ENCODE data around the gene ATG2A. TPM values are rescaled to one million over a fixed set of nuclear protein-coding genes. Genes with fewer than 3 reads are reported as not detected.

ATG2A gene
- total RNA-seq, 1 experiment from 2014 or later: 28.6 TPM

GRCh38 chr11:64850979-64851567 is 65.9 kb downstream of the ATG2A start:
- intact Hi-C loops (cut with micrococcal nuclease; ENCODE audit: unreplicated experiment): no loop called here
- Histone ChIP-seq H3K9me3 (ENCODE audit: low read depth, low read length, poor library complexity, severe bottlenecking) (no peaks in the 10 kb centered on the region), H3K4me1 (ENCODE audit: insufficient read depth, low read length, poor library complexity, severe bottlenecking) (peaks cover 10% of the 10 kb centered on the region), H3K27ac (ENCODE audit: low read depth, low read length, poor library complexity, severe bottlenecking) (no peak overlapping the region), H3K27me3 (replicated peaks; ENCODE audit: insufficient read depth, low read depth, low read length, poor library complexity) (no peaks in the 10 kb centered on the region), H3K4me3 (ENCODE audit: low read depth, low read length, poor library complexity, severe bottlenecking) (no peak overlapping the region), H3K36me3 (ENCODE audit: insufficient read depth, low read length, poor library complexity, severe bottlenecking) (no peaks in the 10 kb centered on the region)
- no peak for TF ChIP-seq CTCF (conservative IDR thresholded peaks at IDR 0.05; ENCODE audit: low read depth, low read length)
- TF ChIP-seq EZH2 (IDR thresholded peaks at IDR 0.05; ENCODE audit: borderline replicate concordance, low read depth, low read length, poor library complexity, severe bottlenecking): no peak
- BruUV-seq (replicated peaks): no TSS peak
- DNase-seq (ENCODE audit: low spot score): no peak
- POLR2A ChIA-PET (ENCODE audit: low non-redundant PET): no interaction called here
- CTCF ChIA-PET: no interaction called here

- no peak overlapping the region for H3K4me3 ChIP-seq (ENCODE audit: low read depth, low read length, poor library complexity, severe bottlenecking)
- no peak for TF ChIP-seq CTCF (conservative IDR thresholded peaks at IDR 0.05; ENCODE audit: low read depth, low read length)
- peaks cover 2% of the 10 kb centered on the region for H3K4me1 ChIP-seq (ENCODE audit: insufficient read depth, low read length, poor library complexity, severe bottlenecking)
- BruUV-seq (replicated peaks): no TSS peak
- POLR2A ChIA-PET (ENCODE audit: low non-redundant PET): no interaction called here
- CTCF ChIA-PET: interaction anchor here (0.6 to 3.1 kb wide), 3 partner anchors 36 to 135 kb away, joined by 3 to 14 read pairs (median 5); no protein-coding TSS in a partner anchor
- no peak overlapping the region for H3K27ac ChIP-seq (ENCODE audit: low read depth, low read length, poor library complexity, severe bottlenecking)
- H3K27me3 ChIP-seq (replicated peaks; ENCODE audit: insufficient read depth, low read depth, low read length, poor library complexity): no peaks in the 10 kb centered on the region
- no peaks in the 10 kb centered on the region for H3K9me3 ChIP-seq (ENCODE audit: low read depth, low read length, poor library complexity, severe bottlenecking)
- DNase-seq (ENCODE audit: low spot score): no peak
- intact Hi-C loops (cut with micrococcal nuclease; ENCODE audit: unreplicated experiment): loop anchor here (5.0 to 10.0 kb wide), 4 partner anchors 268 to 483 kb away; partner anchors contain the start of genes CDC42EP2, DPF2 and ZNHIT2
- no peaks in the 10 kb centered on the region for H3K36me3 ChIP-seq (ENCODE audit: insufficient read depth, low read length, poor library complexity, severe bottlenecking)
Observed at GRCh38 chr11:64849598-64850356, 67.2 kb downstream of the ATG2A start.

GRCh38 chr11:64848826-64849597 is 68.0 kb downstream of the ATG2A start:
- Histone ChIP-seq H3K36me3 (ENCODE audit: insufficient read depth, low read length, poor library complexity, severe bottlenecking) (no peaks in the 10 kb centered on the region), H3K27me3 (replicated peaks; ENCODE audit: insufficient read depth, low read depth, low read length, poor library complexity) (no peaks in the 10 kb centered on the region), H3K4me1 (ENCODE audit: insufficient read depth, low read length, poor library complexity, severe bottlenecking) (peaks cover under 1% of the 10 kb centered on the region), H3K9me3 (ENCODE audit: low read depth, low read length, poor library complexity, severe bottlenecking) (no peaks in the 10 kb centered on the region), H3K4me3 (ENCODE audit: low read depth, low read length, poor library complexity, severe bottlenecking) (no peak overlapping the region), H3K27ac (ENCODE audit: low read depth, low read length, poor library complexity, severe bottlenecking) (no peak overlapping the region)
- POLR2A ChIA-PET (ENCODE audit: low non-redundant PET): no interaction called here
- intact Hi-C loops (cut with micrococcal nuclease; ENCODE audit: unreplicated experiment): loop anchor here (5.0 to 10.0 kb wide), 4 partner anchors 268 to 483 kb away; partner anchors contain the start of genes CDC42EP2, DPF2 and ZNHIT2
- TF ChIP-seq EZH2 (IDR thresholded peaks at IDR 0.05; ENCODE audit: borderline replicate concordance, low read depth, low read length, poor library complexity, severe bottlenecking): no peak
- no peak; the same call in 1 of the 2 replicates for TF ChIP-seq CTCF (conservative IDR thresholded peaks at IDR 0.05; ENCODE audit: low read depth, low read length)
- no TSS peak for BruUV-seq (replicated peaks)
- CTCF ChIA-PET: interaction anchor here (1.1 to 3.1 kb wide), 3 partner anchors 36 to 268 kb away, joined by 5 to 14 read pairs (median 7); partner anchors contain the start of gene ZNHIT2
- no peak for DNase-seq (ENCODE audit: low spot score)

Measured in A673 (cell line).